ENCODE results near the gene CSMD2.
"Not testable (repeated sequence)": the region's sequence is repeated elsewhere in the genome, so short reads cannot be mapped to it uniquely, and the experiment has no call there.

The CSMD2 gene

GRCh38 chr1:34086561-34086960 lies 78.5 kb downstream of the CSMD2 start:
- DNase-seq (ENCODE audit: low read depth) = no peak
- TF ChIP-seq, protein P1, sequence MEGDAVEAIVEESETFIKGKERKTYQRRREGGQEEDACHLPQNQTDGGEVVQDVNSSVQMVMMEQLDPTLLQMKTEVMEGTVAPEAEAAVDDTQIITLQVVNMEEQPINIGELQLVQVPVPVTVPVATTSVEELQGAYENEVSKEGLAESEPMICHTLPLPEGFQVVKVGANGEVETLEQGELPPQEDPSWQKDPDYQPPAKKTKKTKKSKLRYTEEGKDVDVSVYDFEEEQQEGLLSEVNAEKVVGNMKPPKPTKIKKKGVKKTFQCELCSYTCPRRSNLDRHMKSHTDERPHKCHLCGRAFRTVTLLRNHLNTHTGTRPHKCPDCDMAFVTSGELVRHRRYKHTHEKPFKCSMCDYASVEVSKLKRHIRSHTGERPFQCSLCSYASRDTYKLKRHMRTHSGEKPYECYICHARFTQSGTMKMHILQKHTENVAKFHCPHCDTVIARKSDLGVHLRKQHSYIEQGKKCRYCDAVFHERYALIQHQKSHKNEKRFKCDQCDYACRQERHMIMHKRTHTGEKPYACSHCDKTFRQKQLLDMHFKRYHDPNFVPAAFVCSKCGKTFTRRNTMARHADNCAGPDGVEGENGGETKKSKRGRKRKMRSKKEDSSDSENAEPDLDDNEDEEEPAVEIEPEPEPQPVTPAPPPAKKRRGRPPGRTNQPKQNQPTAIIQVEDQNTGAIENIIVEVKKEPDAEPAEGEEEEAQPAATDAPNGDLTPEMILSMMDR (conservative IDR thresholded peaks at IDR 0.05; ENCODE audit: low read length) = no peak
- no peak overlapping the region for H3K4me3 ChIP-seq (ENCODE audit: low read length)

GRCh38 chr1:34083974-34084373 lies 81.1 kb downstream of the CSMD2 start:
- H3K4me3 ChIP-seq (ENCODE audit: low read length) = no peak overlapping the region
- DNase-seq (ENCODE audit: low read depth) = no peak
- TF ChIP-seq, protein P1 (conservative IDR thresholded peaks at IDR 0.05; ENCODE audit: low read length) = no peak

- not testable (repeated sequence) for DNase-seq (ENCODE audit: low read depth); H3K4me3 ChIP-seq (ENCODE audit: low read length)
Observed at GRCh38 chr1:34082085-34082670, 82.9 kb downstream of the CSMD2 start.

GRCh38 chr1:34078383-34078782 lies 86.6 kb downstream of the CSMD2 start:
- TF ChIP-seq, protein P1 (conservative IDR thresholded peaks at IDR 0.05; ENCODE audit: low read length) = no peak
- H3K4me3 ChIP-seq (ENCODE audit: low read length) = no peak overlapping the region
- DNase-seq (ENCODE audit: low read depth) = no peak

- H3K4me3 ChIP-seq (ENCODE audit: low read length) = no peak overlapping the region
- DNase-seq (ENCODE audit: low read depth) = no peak
- TF ChIP-seq, protein P1 (conservative IDR thresholded peaks at IDR 0.05; ENCODE audit: low read length) = no peak
Observed at GRCh38 chr1:34075576-34075975, 89.5 kb downstream of the CSMD2 start.

- TF ChIP-seq, protein P1 (conservative IDR thresholded peaks at IDR 0.05; ENCODE audit: low read length) = no peak
- H3K4me3 ChIP-seq (ENCODE audit: low read length) = no peak overlapping the region
- DNase-seq (ENCODE audit: low read depth) = no peak
Observed at GRCh38 chr1:34073028-34073695, 91.9 kb downstream of the CSMD2 start.

- DNase-seq (ENCODE audit: low read depth) = no peak
- H3K4me3 ChIP-seq (ENCODE audit: low read length) = no peak overlapping the region
- TF ChIP-seq, protein P1 (conservative IDR thresholded peaks at IDR 0.05; ENCODE audit: low read length) = no peak
Observed at GRCh38 chr1:34070201-34070836, 94.7 kb downstream of the CSMD2 start.

All from AG10803 (cell line).